Liver (tissue), 9 donors: ENCODE data around the gene UBXN1. TPM values are rescaled to one million over a fixed set of nuclear protein-coding genes. Genes with fewer than 3 reads are reported as not detected.

ENCODE experiments used
- DNase-seq: peaks from one replicate; pipeline ENCODE4 v3.0.0-alpha.2; 2017; ENCODE audit warnings: low spot score
- H3K27ac ChIP-seq, 2 donors: one replicate each; pipeline ENCODE4 v1.7.0; 2013; ENCODE audit warnings: inconsistent platforms in 2 of 2, low read length in 2 of 2, control low read depth in 1 of 2, low read depth in 1 of 2, mild to moderate bottlenecking in 1 of 2
- H3K27me3 ChIP-seq, 4 donors: one replicate each; pipeline versions ENCODE4 v1.6.1 to v1.7.0; 2013; ENCODE audit warnings: low read length in 3 of 4, inconsistent platforms in 1 of 4, mild to moderate bottlenecking in 1 of 4, moderate library complexity in 1 of 4; ENCODE audit not compliant: control insufficient read depth in 4 of 4, insufficient read depth in 4 of 4
- H3K36me3 ChIP-seq, 4 donors: one replicate each; pipeline versions ENCODE4 v1.6.1 to v1.7.0; 2013; ENCODE audit warnings: low read length in 3 of 4, mild to moderate bottlenecking in 3 of 4, low read depth in 1 of 4, moderate library complexity in 1 of 4; ENCODE audit not compliant: control insufficient read depth in 4 of 4, insufficient read depth in 3 of 4
- H3K4me1 ChIP-seq, 4 donors: one replicate each; pipeline versions ENCODE4 v1.6.1 to v1.7.0; 2013; ENCODE audit warnings: low read length in 3 of 4, mild to moderate bottlenecking in 3 of 4, moderate library complexity in 1 of 4; ENCODE audit not compliant: control insufficient read depth in 4 of 4, insufficient read depth in 4 of 4
- H3K4me3 ChIP-seq, 3 donors: one replicate each; pipeline versions ENCODE4 v1.6.1 to v1.7.0; 2013; ENCODE audit warnings: low read length in 3 of 3, control low read depth in 1 of 3, low read depth in 1 of 3, mild to moderate bottlenecking in 1 of 3
- H3K9ac ChIP-seq, 2 donors: one replicate each; pipeline ENCODE4 v1.7.0; 2013; ENCODE audit warnings: low read length in 2 of 2, mild to moderate bottlenecking in 2 of 2, moderate library complexity in 2 of 2, control low read depth in 1 of 2, low read depth in 1 of 2
- H3K9me3 ChIP-seq, 4 donors: one replicate each; pipeline versions ENCODE4 v1.6.1 to v1.7.0; 2013; ENCODE audit warnings: low read length in 3 of 4; ENCODE audit not compliant: control insufficient read depth in 4 of 4
- FOXA1 ChIP-seq: IDR thresholded peaks from 2 replicates; pipeline ENCODE4 v1.6.1; 2016; ENCODE audit warnings: antibody characterized with exemption
- FOXA2 ChIP-seq: IDR thresholded peaks from 2 replicates; pipeline ENCODE4 v1.6.1; 2016; ENCODE audit warnings: antibody characterized with exemption
- HNF4G ChIP-seq: IDR thresholded peaks from 2 replicates; pipeline ENCODE4 v1.6.1; 2016; ENCODE audit warnings: antibody characterized with exemption
- JUND ChIP-seq, 2 donors: IDR thresholded peaks; 2 replicates each; pipeline ENCODE4 v1.6.1; 2016; ENCODE audit warnings: antibody characterized with exemption in 2 of 2
- NR2F2 ChIP-seq: IDR thresholded peaks from 2 replicates; pipeline ENCODE4 v1.6.1; 2016; ENCODE audit warnings: antibody characterized with exemption
- RAD21 ChIP-seq, 2 donors: IDR thresholded peaks; 2 replicates each; pipeline ENCODE4 v1.6.1; 2016; ENCODE audit warnings: antibody characterized with exemption in 2 of 2, mild to moderate bottlenecking in 2 of 2
- RXRA ChIP-seq, 2 donors: IDR thresholded peaks; 2 replicates each; pipeline ENCODE4 v1.6.1; 2017 to 2018; ENCODE audit warnings: antibody characterized with exemption in 2 of 2, mild to moderate bottlenecking in 1 of 2
- TAF1 ChIP-seq: conservative IDR thresholded peaks from 2 replicates; pipeline ENCODE4 v1.6.1; 2016; ENCODE audit warnings: antibody characterized with exemption, mild to moderate bottlenecking
- YY1 ChIP-seq: IDR thresholded peaks from 2 replicates; pipeline ENCODE4 v1.6.1; 2016; ENCODE audit warnings: antibody characterized with exemption, mild to moderate bottlenecking
- WGBS: extraction: QIAGEN DNeasy Blood & Tissue Kit; methylation state at CpG from one replicate; pipeline ENCODE4 v1.1.7; 2013; 5-methylcytosine and 5-hydroxymethylcytosine counted together
- polyA plus RNA-seq, 2 donors: library from polyadenylated mRNA; stranded (reverse) in 1 of 2; unstranded in 1 of 2; fragments of 200-250 nt in 1 of 2; fragments of >200 nt in 1 of 2; fragmentation: Nextera tagmentation in 1 of 2; extraction: Ambion mirVana in 1 of 2; gene quantifications; one replicate each; pipeline versions ENCODE4 v1.2.1 to v1.2.3, GENCODE V29; 2013 to 2015
- total RNA-seq, 2 donors: library from RNA; depleted of rRNA; stranded (reverse); fragments of >200 nt; gene quantifications; one replicate each; pipeline ENCODE4 v1.2.3, GENCODE V29; 2014
- TF ChIP-seq, protein P1 (sequence below): IDR thresholded peaks from 2 replicates; pipeline ENCODE4 v1.6.1; 2016; ENCODE audit warnings: antibody characterized with exemption, mild to moderate bottlenecking
- TF ChIP-seq, protein P2 (sequence below): IDR thresholded peaks from 2 replicates; pipeline ENCODE4 v1.6.1; 2016; ENCODE audit warnings: antibody characterized with exemption
- TF ChIP-seq, protein P3 (sequence below): IDR thresholded peaks from 2 replicates; pipeline ENCODE4 v1.6.1; 2016; ENCODE audit warnings: antibody characterized with exemption
- TF ChIP-seq, protein P4 (sequence below): fragments of 150-350 bp; IDR thresholded peaks from 2 replicates; pipeline ENCODE4 v1.5.1; 2017; ENCODE audit warnings: improper control_type of control experiment, low read depth, low read length; ENCODE audit not compliant: missing input control
- TF ChIP-seq, protein P5 (sequence below): IDR thresholded peaks from 2 replicates; pipeline ENCODE4 v1.6.1; 2016; ENCODE audit warnings: antibody characterized with exemption
- donor health status: healthy.
- donor health status: healthy.
- donor health status: healthy.
- donor health status: healthy.
- donor health status: healthy.

The UBXN1 gene
- total and polyA plus RNA-seq, 4 donors, result 31.4 to 45.7 (median 41.2) TPM

DNA sequence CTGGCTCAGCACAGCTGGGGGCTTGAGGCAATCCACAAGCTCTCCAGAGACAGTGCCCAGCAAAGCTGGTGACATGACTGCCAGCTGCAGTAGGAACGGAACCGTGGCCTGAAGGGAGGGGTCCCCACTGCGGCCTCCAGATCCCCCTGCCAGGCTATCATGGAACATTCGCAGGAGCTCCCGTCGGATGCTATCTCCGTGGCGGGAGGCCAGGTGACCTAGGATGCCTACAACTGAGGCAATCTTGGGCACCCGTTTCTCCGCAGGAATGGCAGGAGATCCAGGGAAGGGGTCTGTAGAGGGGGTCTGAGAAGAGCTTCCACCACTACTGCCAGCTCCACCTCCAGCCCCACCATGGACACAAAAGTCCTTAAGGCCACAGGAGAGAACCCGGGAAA is 29.9 kb downstream of the UBXN1 start:
- peaks cover 6 to 44% (median 38%) of the 10 kb centered on the region in 4 donors for H3K4me1 ChIP-seq

More for the DNA sequence above, 29.9 kb downstream of the UBXN1 start:
- no peak overlapping the region for H3K9ac ChIP-seq
- no peak for TF ChIP-seq HNF4G
- TF ChIP-seq TAF1, result no peak
- TF ChIP-seq RAD21 (IDR thresholded peaks at IDR 0.05), result no peak
- no peak for TF ChIP-seq NR2F2
- TF ChIP-seq, protein P1, sequence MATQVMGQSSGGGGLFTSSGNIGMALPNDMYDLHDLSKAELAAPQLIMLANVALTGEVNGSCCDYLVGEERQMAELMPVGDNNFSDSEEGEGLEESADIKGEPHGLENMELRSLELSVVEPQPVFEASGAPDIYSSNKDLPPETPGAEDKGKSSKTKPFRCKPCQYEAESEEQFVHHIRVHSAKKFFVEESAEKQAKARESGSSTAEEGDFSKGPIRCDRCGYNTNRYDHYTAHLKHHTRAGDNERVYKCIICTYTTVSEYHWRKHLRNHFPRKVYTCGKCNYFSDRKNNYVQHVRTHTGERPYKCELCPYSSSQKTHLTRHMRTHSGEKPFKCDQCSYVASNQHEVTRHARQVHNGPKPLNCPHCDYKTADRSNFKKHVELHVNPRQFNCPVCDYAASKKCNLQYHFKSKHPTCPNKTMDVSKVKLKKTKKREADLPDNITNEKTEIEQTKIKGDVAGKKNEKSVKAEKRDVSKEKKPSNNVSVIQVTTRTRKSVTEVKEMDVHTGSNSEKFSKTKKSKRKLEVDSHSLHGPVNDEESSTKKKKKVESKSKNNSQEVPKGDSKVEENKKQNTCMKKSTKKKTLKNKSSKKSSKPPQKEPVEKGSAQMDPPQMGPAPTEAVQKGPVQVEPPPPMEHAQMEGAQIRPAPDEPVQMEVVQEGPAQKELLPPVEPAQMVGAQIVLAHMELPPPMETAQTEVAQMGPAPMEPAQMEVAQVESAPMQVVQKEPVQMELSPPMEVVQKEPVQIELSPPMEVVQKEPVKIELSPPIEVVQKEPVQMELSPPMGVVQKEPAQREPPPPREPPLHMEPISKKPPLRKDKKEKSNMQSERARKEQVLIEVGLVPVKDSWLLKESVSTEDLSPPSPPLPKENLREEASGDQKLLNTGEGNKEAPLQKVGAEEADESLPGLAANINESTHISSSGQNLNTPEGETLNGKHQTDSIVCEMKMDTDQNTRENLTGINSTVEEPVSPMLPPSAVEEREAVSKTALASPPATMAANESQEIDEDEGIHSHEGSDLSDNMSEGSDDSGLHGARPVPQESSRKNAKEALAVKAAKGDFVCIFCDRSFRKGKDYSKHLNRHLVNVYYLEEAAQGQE, result no peak
- TF ChIP-seq, protein P2, sequence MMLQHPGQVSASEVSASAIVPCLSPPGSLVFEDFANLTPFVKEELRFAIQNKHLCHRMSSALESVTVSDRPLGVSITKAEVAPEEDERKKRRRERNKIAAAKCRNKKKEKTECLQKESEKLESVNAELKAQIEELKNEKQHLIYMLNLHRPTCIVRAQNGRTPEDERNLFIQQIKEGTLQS, result no peak
- TF ChIP-seq FOXA1, result no peak
- TF ChIP-seq, protein P3, sequence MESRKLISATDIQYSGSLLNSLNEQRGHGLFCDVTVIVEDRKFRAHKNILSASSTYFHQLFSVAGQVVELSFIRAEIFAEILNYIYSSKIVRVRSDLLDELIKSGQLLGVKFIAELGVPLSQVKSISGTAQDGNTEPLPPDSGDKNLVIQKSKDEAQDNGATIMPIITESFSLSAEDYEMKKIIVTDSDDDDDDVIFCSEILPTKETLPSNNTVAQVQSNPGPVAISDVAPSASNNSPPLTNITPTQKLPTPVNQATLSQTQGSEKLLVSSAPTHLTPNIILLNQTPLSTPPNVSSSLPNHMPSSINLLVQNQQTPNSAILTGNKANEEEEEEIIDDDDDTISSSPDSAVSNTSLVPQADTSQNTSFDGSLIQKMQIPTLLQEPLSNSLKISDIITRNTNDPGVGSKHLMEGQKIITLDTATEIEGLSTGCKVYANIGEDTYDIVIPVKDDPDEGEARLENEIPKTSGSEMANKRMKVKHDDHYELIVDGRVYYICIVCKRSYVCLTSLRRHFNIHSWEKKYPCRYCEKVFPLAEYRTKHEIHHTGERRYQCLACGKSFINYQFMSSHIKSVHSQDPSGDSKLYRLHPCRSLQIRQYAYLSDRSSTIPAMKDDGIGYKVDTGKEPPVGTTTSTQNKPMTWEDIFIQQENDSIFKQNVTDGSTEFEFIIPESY, result no peak
- TF ChIP-seq, protein P4, sequence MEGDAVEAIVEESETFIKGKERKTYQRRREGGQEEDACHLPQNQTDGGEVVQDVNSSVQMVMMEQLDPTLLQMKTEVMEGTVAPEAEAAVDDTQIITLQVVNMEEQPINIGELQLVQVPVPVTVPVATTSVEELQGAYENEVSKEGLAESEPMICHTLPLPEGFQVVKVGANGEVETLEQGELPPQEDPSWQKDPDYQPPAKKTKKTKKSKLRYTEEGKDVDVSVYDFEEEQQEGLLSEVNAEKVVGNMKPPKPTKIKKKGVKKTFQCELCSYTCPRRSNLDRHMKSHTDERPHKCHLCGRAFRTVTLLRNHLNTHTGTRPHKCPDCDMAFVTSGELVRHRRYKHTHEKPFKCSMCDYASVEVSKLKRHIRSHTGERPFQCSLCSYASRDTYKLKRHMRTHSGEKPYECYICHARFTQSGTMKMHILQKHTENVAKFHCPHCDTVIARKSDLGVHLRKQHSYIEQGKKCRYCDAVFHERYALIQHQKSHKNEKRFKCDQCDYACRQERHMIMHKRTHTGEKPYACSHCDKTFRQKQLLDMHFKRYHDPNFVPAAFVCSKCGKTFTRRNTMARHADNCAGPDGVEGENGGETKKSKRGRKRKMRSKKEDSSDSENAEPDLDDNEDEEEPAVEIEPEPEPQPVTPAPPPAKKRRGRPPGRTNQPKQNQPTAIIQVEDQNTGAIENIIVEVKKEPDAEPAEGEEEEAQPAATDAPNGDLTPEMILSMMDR, result no peak
- TF ChIP-seq, protein P5, sequence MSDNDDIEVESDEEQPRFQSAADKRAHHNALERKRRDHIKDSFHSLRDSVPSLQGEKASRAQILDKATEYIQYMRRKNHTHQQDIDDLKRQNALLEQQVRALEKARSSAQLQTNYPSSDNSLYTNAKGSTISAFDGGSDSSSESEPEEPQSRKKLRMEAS, result no peak
- no peak for TF ChIP-seq FOXA2
- TF ChIP-seq YY1, result no peak
- no peak for TF ChIP-seq RXRA (IDR thresholded peaks at IDR 0.05)
- no peak for TF ChIP-seq JUND (IDR thresholded peaks at IDR 0.05)
- no peak overlapping the region for H3K27ac ChIP-seq
- no peak overlapping the region for H3K4me3 ChIP-seq
- 93% methylated on average over 11 of the region's 11 CpGs for WGBS
- no peaks in the 10 kb centered on the region for H3K27me3 ChIP-seq
- no peak for DNase-seq
- peaks cover 0 to 12% (median 4%) of the 10 kb centered on the region in 4 donors for H3K36me3 ChIP-seq
- H3K9me3 ChIP-seq, result no peaks in the 10 kb centered on the region
